ENCODE data around the gene UVRAG. TPM values are rescaled to one million over a fixed set of nuclear protein-coding genes. Genes with fewer than 3 reads are reported as not detected.

The UVRAG gene
- total and polyA plus RNA-seq, 2 of the 13 experiments (the other 11 are each of a cell fraction or from before 2014, with no cell fraction given) = 9.7 to 17.3 TPM

- Histone ChIP-seq H2AFZ (ENCODE audit: low read length) (no peak overlapping the region), H4K20me1 (ENCODE audit: insufficient read depth, low read length) (no peaks in the 10 kb centered on the region), H3K9me3 (ENCODE audit: low read length) (no peaks in the 10 kb centered on the region), H3K27ac (ENCODE audit: extremely low read length, insufficient read depth, low read length) (no peak overlapping the region), H3K36me3 (replicated peaks in 1 of 2; ENCODE audit: control insufficient read depth in 1 of 2, insufficient read depth in 2 of 2, low read length in 2 of 2) (peaks cover 6 to 40% of the 10 kb centered on the region in 2 experiments), H3K9ac (ENCODE audit: insufficient read depth, low read depth, low read length) (no peak overlapping the region), H3K79me2 (ENCODE audit: insufficient read depth, low read length) (no peaks in the 10 kb centered on the region), H3K4me2 (ENCODE audit: low read depth, low read length) (no peak overlapping the region), H3K4me1 (ENCODE audit: insufficient read depth, low read length) (no peaks in the 10 kb centered on the region), H3K27me3 (ENCODE audit: control insufficient read depth in 1 of 2, insufficient read depth in 2 of 2, low read length in 2 of 2) (no peaks in the 10 kb centered on the region), H3K4me3 (replicated peaks in 1 of 3; ENCODE audit: insufficient read depth in 1 of 3, low read depth in 2 of 3, low read length in 3 of 3) (no peak overlapping the region)
- FAIRE-seq = no peak
- POLR2A ChIA-PET = no interaction called here
- CTCF ChIA-PET (ENCODE audit: low intra/inter-chr PET ratio, low total read pairs) = no interaction called here
- DNase-seq (ENCODE audit: low spot score) = no peak
- intact Hi-C loops (cut with micrococcal nuclease; ENCODE audit: unreplicated experiment) (no loop called here), in situ Hi-C loops (cut with HindIII; ENCODE audit: extremely low pct_ligation_motif_present, low pct_unique_long_range_greater_than_20kb) (no loop called here)
- TF ChIP-seq CENPX (CRISPR knock-in tag; IDR thresholded peaks at IDR 0.05) (no peak), HNF4G (IDR thresholded peaks at IDR 0.05; ENCODE audit: borderline replicate concordance, low read depth, low read length) (no peak), HNF4G (CRISPR knock-in tag; IDR thresholded peaks at IDR 0.05; ENCODE audit: borderline replicate concordance, low read depth) (no peak), ZNF12 (CRISPR knock-in tag; IDR thresholded peaks at IDR 0.05) (no peak), RARG (CRISPR knock-in tag; IDR thresholded peaks at IDR 0.05; ENCODE audit: low read depth) (no peak), HNF4A (CRISPR knock-in tag; IDR thresholded peaks at IDR 0.05) (no peak), ZNF737 (CRISPR knock-in tag; IDR thresholded peaks at IDR 0.05; ENCODE audit: borderline replicate concordance) (no peak), XBP1 (CRISPR knock-in tag; IDR thresholded peaks at IDR 0.05) (no peak), PHF20 (CRISPR knock-in tag; IDR thresholded peaks at IDR 0.05) (no peak), RBFOX2 (IDR thresholded peaks at IDR 0.05; ENCODE audit: low read depth, low read length) (no peak), ZNF367 (CRISPR knock-in tag; IDR thresholded peaks at IDR 0.05; ENCODE audit: borderline replicate concordance) (no peak)
- TF ChIP-seq, protein P1, sequence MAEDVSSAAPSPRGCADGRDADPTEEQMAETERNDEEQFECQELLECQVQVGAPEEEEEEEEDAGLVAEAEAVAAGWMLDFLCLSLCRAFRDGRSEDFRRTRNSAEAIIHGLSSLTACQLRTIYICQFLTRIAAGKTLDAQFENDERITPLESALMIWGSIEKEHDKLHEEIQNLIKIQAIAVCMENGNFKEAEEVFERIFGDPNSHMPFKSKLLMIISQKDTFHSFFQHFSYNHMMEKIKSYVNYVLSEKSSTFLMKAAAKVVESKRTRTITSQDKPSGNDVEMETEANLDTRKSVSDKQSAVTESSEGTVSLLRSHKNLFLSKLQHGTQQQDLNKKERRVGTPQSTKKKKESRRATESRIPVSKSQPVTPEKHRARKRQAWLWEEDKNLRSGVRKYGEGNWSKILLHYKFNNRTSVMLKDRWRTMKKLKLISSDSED (CRISPR knock-in tag; IDR thresholded peaks at IDR 0.05) = no peak
- BruUV-seq (replicated peaks) = no TSS peak
- 100% methylated on average over 2 of the region's 2 CpGs for WGBS (ENCODE audit: low lambda C conversion rate)
- no peak for ATAC-seq
These were observed 192.2 kb downstream of the UVRAG start for GRCh38 chr11:76007166-76007565.

Data from HepG2 (cell line).